Measurements from ENCODE around the gene VILL. TPM values are rescaled to one million over a fixed set of nuclear protein-coding genes. Genes with fewer than 3 reads are reported as not detected.

Gene VILL
- total RNA-seq, 1 experiment from 2014 or later: 5.7 TPM

GRCh38 chr3:37942646-37943045, 47.9 kb upstream of the VILL start:
- ChIA-PET POLR2A (no interaction called here), CTCF (no interaction called here)
- no peak for ATAC-seq

DNA sequence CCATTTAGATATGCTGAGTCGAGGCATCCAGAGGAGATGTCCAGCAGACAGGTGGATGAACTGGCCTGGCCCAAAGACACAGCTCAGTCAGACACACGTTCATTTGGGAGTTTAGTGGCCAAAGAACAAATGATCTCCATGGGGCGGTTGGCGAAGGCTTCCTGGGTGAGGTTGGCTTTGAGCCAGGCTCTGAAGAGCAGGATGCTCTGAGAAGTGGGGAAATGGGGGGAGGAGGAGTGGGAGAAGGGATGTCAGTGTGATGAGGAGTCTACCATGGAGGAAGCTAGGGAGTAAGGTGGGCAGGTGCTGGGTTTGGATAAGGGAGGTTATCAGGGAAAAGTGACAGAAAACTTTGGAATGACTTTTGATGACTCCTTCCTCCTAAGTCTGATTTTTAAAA, 47.5 kb upstream of the VILL start:
- no peak overlapping the region for H3K4me3 ChIP-seq (ENCODE audit: low read depth in 2 of 2, low read length in 2 of 2)
- ChIA-PET POLR2A (no interaction called here), CTCF (no interaction called here)
- no peaks in the 10 kb centered on the region for H3K36me3 ChIP-seq (ENCODE audit: control insufficient read depth, insufficient read depth, low read length)
- no peaks in the 10 kb centered on the region for H3K9me3 ChIP-seq (ENCODE audit: control insufficient read depth, insufficient read depth, low read depth, low read length)
- in situ Hi-C loops (cut with HindIII; ENCODE audit: low pct_unique_long_range_greater_than_20kb, low sequenced_read_pairs) (no loop called here), intact Hi-C loops (cut with micrococcal nuclease; ENCODE audit: unreplicated experiment) (no loop called here)
- ATAC-seq: no peak
- no peak for DNase-seq (ENCODE audit: low read depth, low spot score)
- H3K4me1 ChIP-seq (ENCODE audit: control insufficient read depth, insufficient read depth, low read length): peaks cover 4% of the 10 kb centered on the region
- no peak overlapping the region for H3K27ac ChIP-seq (ENCODE audit: low read length)
- no TSS peak for BruUV-seq (replicated peaks)
- H3K27me3 ChIP-seq (ENCODE audit: control insufficient read depth, insufficient read depth, low read length): no peaks in the 10 kb centered on the region
- TF ChIP-seq POLR2AphosphoS5 (IDR thresholded peaks at IDR 0.05; ENCODE audit: low read depth, low read length) (no peak), TCF7L2 (IDR thresholded peaks at IDR 0.05; ENCODE audit: low read depth, low read length) (no peak), SIN3A (IDR thresholded peaks at IDR 0.05; ENCODE audit: borderline replicate concordance, insufficient read depth, low read depth, low read length) (no peak)
- TF ChIP-seq, protein P1, sequence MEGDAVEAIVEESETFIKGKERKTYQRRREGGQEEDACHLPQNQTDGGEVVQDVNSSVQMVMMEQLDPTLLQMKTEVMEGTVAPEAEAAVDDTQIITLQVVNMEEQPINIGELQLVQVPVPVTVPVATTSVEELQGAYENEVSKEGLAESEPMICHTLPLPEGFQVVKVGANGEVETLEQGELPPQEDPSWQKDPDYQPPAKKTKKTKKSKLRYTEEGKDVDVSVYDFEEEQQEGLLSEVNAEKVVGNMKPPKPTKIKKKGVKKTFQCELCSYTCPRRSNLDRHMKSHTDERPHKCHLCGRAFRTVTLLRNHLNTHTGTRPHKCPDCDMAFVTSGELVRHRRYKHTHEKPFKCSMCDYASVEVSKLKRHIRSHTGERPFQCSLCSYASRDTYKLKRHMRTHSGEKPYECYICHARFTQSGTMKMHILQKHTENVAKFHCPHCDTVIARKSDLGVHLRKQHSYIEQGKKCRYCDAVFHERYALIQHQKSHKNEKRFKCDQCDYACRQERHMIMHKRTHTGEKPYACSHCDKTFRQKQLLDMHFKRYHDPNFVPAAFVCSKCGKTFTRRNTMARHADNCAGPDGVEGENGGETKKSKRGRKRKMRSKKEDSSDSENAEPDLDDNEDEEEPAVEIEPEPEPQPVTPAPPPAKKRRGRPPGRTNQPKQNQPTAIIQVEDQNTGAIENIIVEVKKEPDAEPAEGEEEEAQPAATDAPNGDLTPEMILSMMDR (IDR thresholded peaks at IDR 0.05): no peak
- TF ChIP-seq, protein P2, sequence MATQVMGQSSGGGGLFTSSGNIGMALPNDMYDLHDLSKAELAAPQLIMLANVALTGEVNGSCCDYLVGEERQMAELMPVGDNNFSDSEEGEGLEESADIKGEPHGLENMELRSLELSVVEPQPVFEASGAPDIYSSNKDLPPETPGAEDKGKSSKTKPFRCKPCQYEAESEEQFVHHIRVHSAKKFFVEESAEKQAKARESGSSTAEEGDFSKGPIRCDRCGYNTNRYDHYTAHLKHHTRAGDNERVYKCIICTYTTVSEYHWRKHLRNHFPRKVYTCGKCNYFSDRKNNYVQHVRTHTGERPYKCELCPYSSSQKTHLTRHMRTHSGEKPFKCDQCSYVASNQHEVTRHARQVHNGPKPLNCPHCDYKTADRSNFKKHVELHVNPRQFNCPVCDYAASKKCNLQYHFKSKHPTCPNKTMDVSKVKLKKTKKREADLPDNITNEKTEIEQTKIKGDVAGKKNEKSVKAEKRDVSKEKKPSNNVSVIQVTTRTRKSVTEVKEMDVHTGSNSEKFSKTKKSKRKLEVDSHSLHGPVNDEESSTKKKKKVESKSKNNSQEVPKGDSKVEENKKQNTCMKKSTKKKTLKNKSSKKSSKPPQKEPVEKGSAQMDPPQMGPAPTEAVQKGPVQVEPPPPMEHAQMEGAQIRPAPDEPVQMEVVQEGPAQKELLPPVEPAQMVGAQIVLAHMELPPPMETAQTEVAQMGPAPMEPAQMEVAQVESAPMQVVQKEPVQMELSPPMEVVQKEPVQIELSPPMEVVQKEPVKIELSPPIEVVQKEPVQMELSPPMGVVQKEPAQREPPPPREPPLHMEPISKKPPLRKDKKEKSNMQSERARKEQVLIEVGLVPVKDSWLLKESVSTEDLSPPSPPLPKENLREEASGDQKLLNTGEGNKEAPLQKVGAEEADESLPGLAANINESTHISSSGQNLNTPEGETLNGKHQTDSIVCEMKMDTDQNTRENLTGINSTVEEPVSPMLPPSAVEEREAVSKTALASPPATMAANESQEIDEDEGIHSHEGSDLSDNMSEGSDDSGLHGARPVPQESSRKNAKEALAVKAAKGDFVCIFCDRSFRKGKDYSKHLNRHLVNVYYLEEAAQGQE (IDR thresholded peaks at IDR 0.05; ENCODE audit: insufficient read depth in 1 of 2, low read depth in 2 of 2, low read length in 1 of 2): no peak

More at GRCh38 chr3:37942646-37943045, 47.9 kb upstream of the VILL start:
- peaks cover 4% of the 10 kb centered on the region for H3K4me1 ChIP-seq (ENCODE audit: control insufficient read depth, insufficient read depth, low read length)
- H3K36me3 ChIP-seq (ENCODE audit: control insufficient read depth, insufficient read depth, low read length): no peaks in the 10 kb centered on the region
- H3K27me3 ChIP-seq (ENCODE audit: control insufficient read depth, insufficient read depth, low read length): no peaks in the 10 kb centered on the region
- in situ Hi-C loops (cut with HindIII; ENCODE audit: low pct_unique_long_range_greater_than_20kb, low sequenced_read_pairs) (no loop called here), intact Hi-C loops (cut with micrococcal nuclease; ENCODE audit: unreplicated experiment) (no loop called here)
- H3K27ac ChIP-seq (ENCODE audit: low read length): no peak overlapping the region
- BruUV-seq (replicated peaks): no TSS peak
- no peak overlapping the region for H3K4me3 ChIP-seq (ENCODE audit: low read depth in 2 of 2, low read length in 2 of 2)
- no peaks in the 10 kb centered on the region for H3K9me3 ChIP-seq (ENCODE audit: control insufficient read depth, insufficient read depth, low read depth, low read length)
- no peak for TF ChIP-seq SIN3A (IDR thresholded peaks at IDR 0.05; ENCODE audit: borderline replicate concordance, insufficient read depth, low read depth, low read length)
- TF ChIP-seq, protein P2 (IDR thresholded peaks at IDR 0.05; ENCODE audit: insufficient read depth in 1 of 2, low read depth in 2 of 2, low read length in 1 of 2): no peak
- no peak for DNase-seq (ENCODE audit: low read depth, low spot score)

All from Panc1 (cell line).